GM21447 (cell line): ENCODE results near the gene SNX25.
A peak's percentile ranks its signal among the peaks of the same experiment; 100 is the strongest.

Experiments
- ATAC-seq: cut with Tn5 transposase; IDR thresholded peaks from one replicate; pipeline ENCODE4 v1.9.1; 2021; ENCODE audit not compliant: unreplicated experiment

Gene SNX25

GRCh38 chr4:185396724-185397385, 187.5 kb downstream of the SNX25 start, which contains the start of gene ANKRD37:
Gene ANKRD37 (plus strand): TSS chr4:185396841. CDS start chr4:185396924, 83 bp downstream.
- no peak for ATAC-seq

DNA sequence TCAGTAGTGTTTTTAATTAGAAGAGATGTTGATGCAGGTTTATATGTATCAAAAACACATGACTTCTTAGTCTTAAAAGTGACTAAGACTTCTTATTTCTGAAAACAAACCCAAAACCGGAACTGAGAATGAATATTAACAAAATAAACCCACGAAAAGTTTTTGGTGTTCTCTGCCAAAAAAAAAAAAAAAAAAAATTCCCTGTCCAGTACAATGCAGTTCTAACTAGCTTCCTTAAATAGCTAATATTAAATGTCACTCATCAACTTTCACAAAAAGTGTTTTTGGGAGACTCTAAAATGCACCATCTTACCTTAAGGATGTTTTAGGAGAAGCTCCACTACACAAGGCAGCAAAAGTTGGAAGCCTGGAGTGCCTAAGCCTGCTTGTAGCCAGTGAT, 189.2 kb downstream of the SNX25 start:
- no peak for ATAC-seq

DNA sequence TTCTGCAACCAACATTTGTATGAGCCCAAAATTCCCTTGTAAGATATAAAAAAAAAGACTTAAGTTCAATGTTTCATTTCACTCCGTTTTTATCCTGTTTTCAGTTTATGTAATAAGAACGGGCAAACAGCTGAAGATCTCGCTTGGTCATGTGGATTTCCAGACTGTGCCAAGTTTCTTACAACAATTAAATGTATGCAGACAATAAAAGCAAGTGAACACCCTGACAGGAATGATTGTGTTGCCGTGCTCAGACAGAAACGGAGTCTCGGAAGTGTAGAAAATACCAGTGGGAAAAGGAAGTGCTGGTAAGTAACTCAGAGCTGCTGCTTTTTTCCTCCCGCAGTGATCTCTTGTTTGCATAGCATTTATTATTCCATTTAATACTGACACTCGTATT, 190.1 kb downstream of the SNX25 start:
- ATAC-seq = no peak

DNA sequence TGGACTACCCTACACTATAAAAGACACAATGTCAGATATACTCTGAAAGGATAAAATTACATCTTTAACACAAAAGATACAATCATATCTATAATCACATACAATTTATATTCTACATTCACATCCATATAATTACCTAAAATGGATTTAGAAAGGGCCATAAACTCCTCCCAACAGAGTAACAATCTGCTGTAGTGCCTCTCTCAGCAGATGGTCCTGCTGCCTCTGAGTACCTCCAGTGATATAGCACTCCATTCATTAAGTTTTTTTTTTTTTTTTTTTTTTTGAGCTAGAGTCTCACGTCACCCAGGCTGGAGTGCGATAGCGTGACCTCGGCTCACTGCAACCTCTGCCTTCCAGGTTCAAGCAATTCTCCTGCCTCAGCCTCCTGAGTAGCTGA, 194.6 kb downstream of the SNX25 start:
- no peak for ATAC-seq

DNA sequence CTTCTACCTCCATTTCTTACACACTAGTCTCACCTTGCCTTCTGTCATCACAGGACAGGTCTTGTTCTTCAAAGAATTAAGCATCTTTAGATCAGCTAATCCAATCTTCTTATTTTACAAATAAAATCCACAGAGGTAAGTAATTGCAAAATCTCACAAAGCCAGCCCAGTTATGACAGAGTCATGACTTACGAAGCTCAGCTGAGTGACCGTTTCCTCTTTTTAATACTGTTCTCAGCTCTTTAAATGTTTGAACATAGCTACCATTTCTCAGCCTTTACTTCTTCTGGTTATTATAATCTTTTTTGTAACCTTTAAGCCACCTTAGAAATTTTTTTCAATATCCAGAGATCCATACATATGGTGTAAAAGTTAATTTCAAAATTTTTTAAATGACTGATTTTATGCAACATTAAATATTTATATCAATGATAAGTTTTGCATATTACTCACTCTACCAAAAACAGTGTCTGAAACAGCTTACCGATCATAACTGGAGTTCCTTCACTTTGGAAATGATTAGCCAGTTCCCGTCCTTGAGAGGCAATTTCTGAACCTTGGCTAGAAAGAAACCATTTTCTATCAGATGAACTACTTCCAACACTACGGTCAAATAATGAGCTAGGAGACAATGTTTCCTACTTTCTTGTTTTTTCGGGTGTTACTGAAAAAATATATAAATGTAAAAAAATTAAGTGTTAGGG, 196.1 kb downstream of the SNX25 start:
- ATAC-seq = peak; percentile 55

GRCh38 chr4:185408432-185408831, 199.0 kb downstream of the SNX25 start:
- ATAC-seq = no peak

- no peak for ATAC-seq
Observed at GRCh38 chr4:185411849-185412248, 202.5 kb downstream of the SNX25 start.

DNA sequence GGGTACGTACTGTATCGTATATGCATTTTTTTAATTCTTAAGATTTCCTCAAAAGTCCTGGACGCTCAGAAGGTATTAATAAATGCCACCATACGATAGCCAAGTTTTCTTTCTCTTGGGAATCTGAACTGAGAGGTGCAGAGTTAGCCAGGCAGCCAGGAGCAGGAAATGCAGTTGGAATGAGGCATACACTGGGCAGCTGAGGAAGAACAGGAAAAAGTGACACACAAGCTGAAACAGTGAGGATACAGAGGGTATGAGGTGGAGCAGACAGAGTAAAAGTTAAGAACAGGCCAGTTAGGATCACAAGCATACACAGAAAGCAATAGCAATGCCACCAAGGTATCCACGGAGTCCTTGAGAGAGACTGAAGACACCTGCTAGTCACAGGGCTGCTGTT, 203.0 kb downstream of the SNX25 start:
- ATAC-seq = no peak
